Glutamatergic neuron (in vitro differentiated cells): ENCODE data around the gene TDRD6. TPM values are rescaled to one million over a fixed set of nuclear protein-coding genes. Genes with fewer than 3 reads are reported as not detected.

Source experiments
- DNase-seq: peaks from one replicate; pipeline ENCODE4 v3.0.0; 2022
- H3K27ac Mint-ChIP-seq: one replicate; pipeline ENCODE4 v1.8.0; 2020; ENCODE audit warnings: mild to moderate bottlenecking, mixed read lengths, inconsistent platforms; ENCODE audit not compliant: unreplicated experiment
- H3K27me3 Mint-ChIP-seq: one replicate; pipeline ENCODE4 v1.8.0; 2020; ENCODE audit warnings: mild to moderate bottlenecking, moderate library complexity, mixed read lengths, inconsistent platforms; ENCODE audit not compliant: unreplicated experiment
- H3K36me3 Mint-ChIP-seq: one replicate; pipeline ENCODE4 v1.8.0; 2020; ENCODE audit warnings: mild to moderate bottlenecking, mixed read lengths, inconsistent platforms; ENCODE audit not compliant: unreplicated experiment
- H3K4me1 Mint-ChIP-seq: one replicate; pipeline ENCODE4 v1.8.0; 2020; ENCODE audit warnings: mild to moderate bottlenecking, low read depth, mixed read lengths, inconsistent platforms; ENCODE audit not compliant: unreplicated experiment
- H3K4me3 Mint-ChIP-seq: one replicate; pipeline ENCODE4 v1.8.0; 2020; ENCODE audit warnings: mild to moderate bottlenecking, mixed read lengths, inconsistent platforms; ENCODE audit not compliant: unreplicated experiment
- H3K9me3 Mint-ChIP-seq: one replicate; pipeline ENCODE4 v1.8.0; 2020; ENCODE audit warnings: mild to moderate bottlenecking, moderate library complexity, mixed read lengths, inconsistent platforms; ENCODE audit not compliant: unreplicated experiment
- total RNA-seq: library from RNA; stranded (reverse); fragmentation: NEBNext Ultra II Directional; extraction: Animal tissue kit (Norgen Biotek cat#: 25700); gene quantifications from one replicate; pipeline ENCODE4 v1.2.1, GENCODE V29; 2021; ENCODE audit not compliant: unreplicated experiment
- TF ChIP-seq, protein P1 (sequence below): fragments of 200-600 bp; sonication (generic); IDR thresholded peaks from one replicate; pipeline ENCODE4 v1.5.0; 2021; ENCODE audit not compliant: partially characterized antibody, unreplicated experiment

TDRD6 gene
- total RNA-seq, 1 donor from 2014 or later = 0.64 TPM

DNA sequence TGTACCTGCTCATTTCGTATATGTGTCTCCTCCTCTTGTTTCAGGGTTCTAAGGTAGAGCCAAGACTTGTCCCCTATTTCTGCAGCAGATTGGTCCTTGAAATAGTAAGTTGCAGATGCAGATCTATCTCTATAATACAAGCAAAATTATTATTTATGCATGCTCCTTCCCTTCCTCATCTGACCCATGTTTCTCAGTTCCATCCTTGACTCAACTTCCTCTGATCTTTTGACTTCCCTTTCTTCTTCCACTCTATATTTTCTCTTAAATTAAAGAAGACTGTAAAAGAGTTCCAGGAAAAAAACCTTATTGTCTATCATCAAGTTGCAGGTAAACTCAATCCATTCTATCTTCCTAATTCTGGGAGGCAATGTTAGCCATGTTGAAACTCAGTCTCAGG is 23.8 kb downstream of the TDRD6 start:
- H3K27ac Mint-ChIP-seq = no peak overlapping the region
- no peak for DNase-seq
- TF ChIP-seq, protein P1, sequence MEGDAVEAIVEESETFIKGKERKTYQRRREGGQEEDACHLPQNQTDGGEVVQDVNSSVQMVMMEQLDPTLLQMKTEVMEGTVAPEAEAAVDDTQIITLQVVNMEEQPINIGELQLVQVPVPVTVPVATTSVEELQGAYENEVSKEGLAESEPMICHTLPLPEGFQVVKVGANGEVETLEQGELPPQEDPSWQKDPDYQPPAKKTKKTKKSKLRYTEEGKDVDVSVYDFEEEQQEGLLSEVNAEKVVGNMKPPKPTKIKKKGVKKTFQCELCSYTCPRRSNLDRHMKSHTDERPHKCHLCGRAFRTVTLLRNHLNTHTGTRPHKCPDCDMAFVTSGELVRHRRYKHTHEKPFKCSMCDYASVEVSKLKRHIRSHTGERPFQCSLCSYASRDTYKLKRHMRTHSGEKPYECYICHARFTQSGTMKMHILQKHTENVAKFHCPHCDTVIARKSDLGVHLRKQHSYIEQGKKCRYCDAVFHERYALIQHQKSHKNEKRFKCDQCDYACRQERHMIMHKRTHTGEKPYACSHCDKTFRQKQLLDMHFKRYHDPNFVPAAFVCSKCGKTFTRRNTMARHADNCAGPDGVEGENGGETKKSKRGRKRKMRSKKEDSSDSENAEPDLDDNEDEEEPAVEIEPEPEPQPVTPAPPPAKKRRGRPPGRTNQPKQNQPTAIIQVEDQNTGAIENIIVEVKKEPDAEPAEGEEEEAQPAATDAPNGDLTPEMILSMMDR = no peak
- H3K9me3 Mint-ChIP-seq = no peaks in the 10 kb centered on the region
- no peaks in the 10 kb centered on the region for H3K4me1 Mint-ChIP-seq
- no peaks in the 10 kb centered on the region for H3K36me3 Mint-ChIP-seq
- peaks cover 2% of the 10 kb centered on the region for H3K27me3 Mint-ChIP-seq
- H3K4me3 Mint-ChIP-seq = no peak overlapping the region

DNA sequence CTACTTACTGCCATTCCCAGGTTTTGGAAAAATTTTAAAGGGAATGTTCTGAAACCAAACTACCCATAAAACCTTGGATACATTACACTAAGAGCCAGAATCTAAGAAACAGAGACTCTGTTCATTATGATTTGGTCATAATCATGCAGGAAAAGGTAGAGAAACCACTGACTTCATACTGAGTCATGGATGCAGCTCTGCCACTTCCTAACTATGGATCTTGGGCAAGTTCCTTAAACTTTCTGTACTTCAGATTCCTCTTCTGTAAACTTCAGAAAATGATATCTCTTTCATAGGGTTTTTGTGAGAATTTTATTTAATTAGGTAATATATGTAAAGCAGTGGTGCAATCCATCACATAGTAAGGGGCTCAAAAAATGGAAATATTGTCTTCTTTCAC is 27.5 kb downstream of the TDRD6 start:
- no peaks in the 10 kb centered on the region for H3K36me3 Mint-ChIP-seq
- no peaks in the 10 kb centered on the region for H3K9me3 Mint-ChIP-seq
- no peak overlapping the region for H3K4me3 Mint-ChIP-seq
- no peak overlapping the region for H3K27ac Mint-ChIP-seq
- no peaks in the 10 kb centered on the region for H3K27me3 Mint-ChIP-seq
- no peaks in the 10 kb centered on the region for H3K4me1 Mint-ChIP-seq
- TF ChIP-seq, protein P1 = no peak
- no peak for DNase-seq

DNA sequence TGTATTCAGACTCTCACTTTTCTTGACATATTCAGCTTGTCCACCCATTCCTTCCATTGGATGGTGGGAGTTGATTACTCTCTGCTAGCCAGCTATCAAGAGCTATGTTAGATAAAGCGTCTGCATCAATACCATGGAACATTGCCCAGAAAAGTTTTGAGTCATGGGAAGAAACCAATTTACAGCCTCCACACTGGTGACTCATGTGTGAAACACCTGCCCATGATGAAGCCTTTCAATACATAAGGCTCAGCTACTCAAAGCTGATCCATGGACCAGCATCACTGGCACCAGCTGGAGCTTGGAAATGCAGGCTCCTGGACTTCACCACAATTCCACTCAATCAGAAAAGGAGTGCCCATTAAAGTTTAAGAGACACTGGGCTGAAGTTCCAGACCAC is 31.4 kb downstream of the TDRD6 start:
- TF ChIP-seq, protein P1 = no peak
- Mint-ChIP-seq H3K27ac (no peak overlapping the region), H3K27me3 (no peaks in the 10 kb centered on the region), H3K4me3 (no peak overlapping the region), H3K36me3 (no peaks in the 10 kb centered on the region), H3K4me1 (no peaks in the 10 kb centered on the region), H3K9me3 (no peaks in the 10 kb centered on the region)
- DNase-seq = no peak

DNA sequence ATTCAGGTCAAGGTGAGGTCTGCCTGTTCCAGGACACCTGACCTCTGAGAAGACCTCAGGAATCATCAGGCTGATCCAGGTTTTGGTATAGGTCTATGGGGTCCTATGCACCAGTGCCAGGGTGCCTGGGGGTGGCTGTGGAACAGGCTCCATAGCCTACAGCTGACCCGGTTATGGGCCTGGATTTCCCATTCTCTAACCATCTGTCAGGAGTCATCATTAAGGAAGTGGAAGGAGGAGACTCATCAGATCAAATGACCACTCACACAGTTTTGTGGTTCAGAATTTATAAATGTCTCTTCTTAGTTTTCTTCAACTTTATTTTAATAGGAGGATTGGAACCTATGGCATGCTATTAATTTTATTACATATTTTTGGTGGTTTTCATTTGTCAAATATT is 32.7 kb downstream of the TDRD6 start:
- no peaks in the 10 kb centered on the region for H3K36me3 Mint-ChIP-seq
- no peaks in the 10 kb centered on the region for H3K27me3 Mint-ChIP-seq
- no peak overlapping the region for H3K27ac Mint-ChIP-seq
- DNase-seq = no peak
- H3K9me3 Mint-ChIP-seq = no peaks in the 10 kb centered on the region
- no peak overlapping the region for H3K4me3 Mint-ChIP-seq
- TF ChIP-seq, protein P1 = no peak
- H3K4me1 Mint-ChIP-seq = no peaks in the 10 kb centered on the region

DNA sequence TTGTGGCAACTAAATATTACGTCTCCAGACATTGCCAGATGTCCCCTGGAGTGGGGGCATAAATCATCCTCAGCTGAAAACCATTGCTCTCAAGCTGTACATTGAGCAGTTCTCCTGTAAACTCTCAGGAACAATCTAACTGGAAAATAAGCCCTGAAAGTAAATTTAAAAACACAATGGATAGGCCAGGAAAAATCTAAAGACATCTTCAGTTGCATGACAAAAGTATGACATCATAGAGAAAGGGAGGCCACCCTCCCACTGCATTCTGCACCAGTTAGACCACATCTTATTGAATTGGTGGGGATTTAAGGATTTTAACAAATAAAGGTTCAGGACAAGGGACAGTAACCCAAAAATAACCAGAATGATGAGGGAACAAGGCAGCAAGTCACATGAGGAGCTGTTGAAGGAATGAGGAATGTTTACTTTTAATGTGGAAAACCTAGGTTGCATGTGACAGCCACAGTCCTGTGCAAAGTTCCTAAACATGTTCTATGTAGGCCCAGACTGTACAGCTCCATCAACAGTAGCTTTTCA is 42.2 kb downstream of the TDRD6 start:
- TF ChIP-seq, protein P1 = no peak
- peaks cover 2% of the 10 kb centered on the region for H3K4me1 Mint-ChIP-seq
- H3K9me3 Mint-ChIP-seq = peaks cover 5% of the 10 kb centered on the region
- H3K27me3 Mint-ChIP-seq = peaks cover 16% of the 10 kb centered on the region
- no peak for DNase-seq
- no peak overlapping the region for H3K4me3 Mint-ChIP-seq
- no peaks in the 10 kb centered on the region for H3K36me3 Mint-ChIP-seq
- H3K27ac Mint-ChIP-seq = no peak overlapping the region
